Endometrium (tissue), 2 donors: Measurements from ENCODE around the gene RAB32.

Experiments used
- FAIRE-seq: peaks from 2 replicates; lab custom pipeline; 2012; peaks lifted over from hg19 to GRCh38; lab: Jason Lieb, UNC
- donor health status: control.
- donor health status: control.

Gene RAB32

GRCh38 chr6:146583966-146584365 lies 40.3 kb downstream of the RAB32 start:
- FAIRE-seq, result no peak

DNA sequence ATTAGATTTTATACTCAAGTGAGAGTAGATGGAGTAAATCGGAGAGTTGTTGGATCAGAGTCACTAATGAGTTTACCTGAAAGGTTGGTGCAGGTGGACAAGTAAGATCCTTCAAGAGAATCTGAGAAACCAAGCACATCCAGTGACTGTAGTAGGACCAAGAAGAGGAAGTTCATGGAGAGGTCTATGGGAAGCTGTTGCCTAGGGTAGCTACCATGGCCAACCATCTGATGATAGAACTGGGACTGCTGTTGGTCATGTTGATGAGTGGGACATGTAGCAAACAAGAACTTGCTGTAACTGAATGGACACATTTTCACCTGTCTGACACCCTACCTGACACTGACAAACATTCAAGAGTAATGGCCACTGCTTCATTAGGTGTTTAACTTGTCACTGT lies 43.8 kb downstream of the RAB32 start:
- FAIRE-seq, result no peak

- FAIRE-seq, result no peak
Observed at GRCh38 chr6:146590492-146590891, 46.9 kb downstream of the RAB32 start.

DNA sequence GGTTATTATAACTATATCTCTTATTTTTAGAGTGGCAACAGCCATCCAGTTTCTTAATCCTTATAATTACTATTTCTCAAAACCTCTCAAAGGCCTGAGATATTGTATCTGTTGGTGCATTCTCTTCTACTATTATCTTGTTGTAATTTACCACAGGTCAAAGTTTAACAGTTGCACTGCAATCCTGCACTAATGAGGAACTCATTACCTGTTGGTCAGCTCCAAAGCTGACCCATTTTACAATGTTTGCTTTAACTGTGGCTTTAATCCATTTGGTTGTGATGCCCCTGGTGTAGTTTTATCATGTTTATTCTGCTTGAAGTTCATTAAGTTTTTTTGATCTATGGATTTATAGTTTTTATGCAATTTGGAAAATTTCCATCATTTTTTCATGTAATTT lies 48.8 kb downstream of the RAB32 start:
- FAIRE-seq, result no peak

GRCh38 chr6:146593986-146594385 lies 50.4 kb downstream of the RAB32 start:
- FAIRE-seq, result no peak

- no peak for FAIRE-seq
Observed at GRCh38 chr6:146594495-146594894, 50.9 kb downstream of the RAB32 start.

- no peak for FAIRE-seq
Observed at GRCh38 chr6:146595972-146596731, 52.5 kb downstream of the RAB32 start.

GRCh38 chr6:146598772-146599405 lies 55.3 kb downstream of the RAB32 start, which contains the start of gene ADGB:
Gene ADGB, plus strand, starts transcription at chr6:146598972. Its CDS starts 69 bp downstream, at chr6:146599041.
- no peak for FAIRE-seq

DNA sequence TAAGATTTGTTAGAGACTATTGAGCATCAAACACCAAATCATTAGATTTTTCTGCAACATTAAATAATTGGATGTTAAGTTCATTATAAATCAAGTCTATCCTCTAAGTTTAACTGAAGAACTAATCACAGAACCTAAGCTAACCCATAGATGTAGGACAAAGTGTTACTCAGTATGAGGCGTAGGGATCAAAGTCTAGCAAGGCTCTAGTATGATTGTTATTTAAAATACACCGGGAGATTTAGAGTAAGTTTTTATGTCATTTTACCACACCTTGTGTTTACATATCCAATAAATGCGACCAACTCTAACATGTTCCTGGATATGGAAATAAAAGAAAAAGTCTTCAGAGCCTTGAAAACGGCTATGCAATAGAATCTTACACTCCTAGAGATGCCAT lies 57.7 kb downstream of the RAB32 start:
- FAIRE-seq, result no peak

DNA sequence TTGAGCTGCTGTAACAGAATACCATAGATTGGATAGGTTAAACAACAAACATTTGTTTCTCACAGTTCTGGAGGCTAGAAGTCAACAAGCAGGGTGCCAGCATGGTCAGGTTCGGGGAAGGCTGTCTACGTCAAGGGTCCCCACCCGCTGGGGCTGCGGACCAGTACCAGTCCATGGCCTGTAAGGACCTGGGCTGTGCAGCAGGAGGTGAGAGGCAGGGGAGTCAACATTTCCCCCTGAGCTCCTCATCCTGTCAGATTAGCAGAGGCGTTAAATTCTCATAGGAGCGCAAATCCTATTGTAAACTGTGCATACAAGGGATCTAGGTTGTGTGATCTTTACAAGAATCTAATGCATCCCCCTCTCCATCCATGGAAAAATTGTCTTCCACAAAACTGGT lies 58.9 kb downstream of the RAB32 start:
- FAIRE-seq, result no peak
